Immature natural killer cell (primary cell): ENCODE results near the gene GBA3. TPM values are rescaled to one million over a fixed set of nuclear protein-coding genes. Genes with fewer than 3 reads are reported as not detected.

Experiments
- DNase-seq, 3 donors: peaks; one replicate each; pipeline ENCODE4 v3.0.0; 2022; ENCODE audit warnings: mixed read lengths in 1 of 3
- H3K27ac Mint-ChIP-seq, 6 donors: one replicate each; pipeline ENCODE4 v1.8.0; 2020; ENCODE audit warnings: mixed read lengths in 6 of 6, mild to moderate bottlenecking in 5 of 6, inconsistent platforms in 4 of 6, moderate library complexity in 3 of 6
- H3K27me3 Mint-ChIP-seq, 3 donors: one replicate each; pipeline ENCODE4 v1.8.0; 2020 to 2021; ENCODE audit warnings: low read depth in 3 of 3, mild to moderate bottlenecking in 3 of 3, mixed read lengths in 3 of 3, moderate library complexity in 3 of 3, inconsistent platforms in 1 of 3
- H3K36me3 Mint-ChIP-seq, 3 donors: one replicate each; pipeline ENCODE4 v1.8.0; 2020; ENCODE audit warnings: mixed read lengths in 3 of 3, inconsistent platforms in 2 of 3, mild to moderate bottlenecking in 2 of 3
- H3K4me1 Mint-ChIP-seq, 2 donors: one replicate each; pipeline ENCODE4 v1.8.0; 2020; ENCODE audit warnings: inconsistent platforms in 2 of 2, mild to moderate bottlenecking in 2 of 2, mixed read lengths in 2 of 2, moderate library complexity in 1 of 2
- H3K4me3 Mint-ChIP-seq, 5 donors: one replicate each; pipeline ENCODE4 v1.8.0; 2020; ENCODE audit warnings: mild to moderate bottlenecking in 5 of 5, mixed read lengths in 5 of 5, inconsistent platforms in 3 of 5, moderate library complexity in 3 of 5
- H3K9me3 Mint-ChIP-seq, 6 donors: one replicate each; pipeline ENCODE4 v1.8.0; 2020; ENCODE audit warnings: mild to moderate bottlenecking in 6 of 6, mixed read lengths in 6 of 6, inconsistent platforms in 4 of 6, moderate library complexity in 3 of 6
- polyA plus RNA-seq, 3 donors: library from polyadenylated mRNA; unstranded; fragments of 300-500 nt; fragmentation: Illumina TruSeq; gene quantifications; one replicate each; pipeline ENCODE4 v1.2.3, GENCODE V29; 2021

Gene GBA3
- polyA plus RNA-seq, 3 donors from 2014 or later, result not detected

DNA sequence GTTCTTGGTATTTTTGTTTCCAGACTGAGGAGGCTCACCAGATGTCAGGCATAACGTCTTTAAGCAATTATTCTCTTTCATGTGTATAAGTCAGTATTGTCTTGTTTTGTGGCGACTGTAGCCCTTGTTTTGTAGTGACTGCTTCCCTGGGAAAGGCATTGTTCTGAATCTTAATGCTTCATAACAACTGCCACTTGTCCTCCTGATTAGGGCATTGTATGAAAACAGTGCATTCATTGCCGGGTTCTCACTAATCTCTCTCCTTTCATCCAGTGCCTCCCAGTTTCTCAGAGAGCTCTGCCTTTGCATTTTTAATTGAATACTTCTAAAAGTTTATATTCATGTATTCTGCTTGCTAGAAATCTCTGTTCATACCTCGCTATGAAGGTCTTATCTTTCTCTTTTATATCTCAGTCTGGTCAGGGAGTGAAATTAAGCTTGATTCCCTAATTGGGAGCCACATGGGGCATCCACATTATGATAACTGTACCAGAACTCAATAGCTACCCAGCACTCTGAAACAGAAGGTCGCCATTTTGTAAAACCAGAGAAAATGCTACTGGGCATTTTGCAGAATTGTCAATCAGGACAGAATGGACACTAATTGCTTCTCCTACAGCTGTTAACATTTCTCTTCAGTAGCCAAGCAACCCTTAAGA, 149.8 kb downstream of the GBA3 start:
- no peak for DNase-seq
- H3K4me1 Mint-ChIP-seq, result no peaks in the 10 kb centered on the region
- H3K27me3 Mint-ChIP-seq, result no peaks in the 10 kb centered on the region
- H3K9me3 Mint-ChIP-seq, result peaks cover 0 to 13% (median 4%) of the 10 kb centered on the region in 6 donors
- H3K4me3 Mint-ChIP-seq, result no peak overlapping the region
- peaks cover 0 to 3% (median 0%) of the 10 kb centered on the region in 3 donors for H3K36me3 Mint-ChIP-seq
- no peak overlapping the region for H3K27ac Mint-ChIP-seq

DNA sequence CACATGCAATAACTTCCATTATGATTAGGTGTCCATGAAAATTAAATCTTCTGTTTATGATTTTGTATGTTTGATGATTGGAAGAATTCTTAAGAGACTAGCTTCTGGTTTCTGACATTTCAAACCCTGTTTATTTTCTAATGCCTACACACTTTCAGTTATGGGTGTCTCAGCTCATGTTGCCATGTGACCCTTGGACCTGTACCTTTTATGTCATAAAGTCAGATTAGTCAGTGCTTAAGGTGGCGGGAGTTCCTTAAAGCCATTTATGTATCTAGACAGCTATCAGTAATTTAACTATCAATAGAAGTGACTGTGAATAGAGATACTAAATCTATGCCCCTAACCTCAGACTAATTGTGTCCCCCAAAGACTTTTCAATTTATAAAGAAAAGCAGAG, 155.6 kb downstream of the GBA3 start:
- H3K36me3 Mint-ChIP-seq, result no peaks in the 10 kb centered on the region

DNA sequence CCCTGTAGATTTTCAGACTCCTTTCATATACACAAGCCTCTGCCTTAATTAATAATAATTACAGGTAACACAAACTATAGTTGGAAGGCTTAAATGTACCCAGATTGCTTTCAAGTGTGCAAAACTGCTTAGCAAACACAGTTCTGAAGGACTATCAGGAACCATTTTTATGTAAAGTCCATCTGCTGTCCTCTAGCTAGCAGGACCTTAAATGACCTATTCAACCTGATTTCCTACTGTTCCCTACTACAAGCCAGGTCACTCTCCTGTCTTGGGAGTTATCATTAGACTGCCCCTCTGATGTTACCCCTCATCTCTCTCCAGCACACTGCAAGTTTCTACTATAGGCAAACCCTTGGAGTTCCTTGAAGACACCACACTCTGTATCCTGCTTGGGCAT, 157.3 kb downstream of the GBA3 start:
- no peaks in the 10 kb centered on the region for H3K36me3 Mint-ChIP-seq
- no peaks in the 10 kb centered on the region for H3K27me3 Mint-ChIP-seq
- H3K27ac Mint-ChIP-seq, result no peak overlapping the region
- no peak for DNase-seq
- H3K4me1 Mint-ChIP-seq, result no peaks in the 10 kb centered on the region
- no peak overlapping the region for H3K4me3 Mint-ChIP-seq
- H3K9me3 Mint-ChIP-seq, result peaks cover 0 to 24% (median 5%) of the 10 kb centered on the region in 6 donors

More for the DNA sequence above, 155.6 kb downstream of the GBA3 start:
- H3K9me3 Mint-ChIP-seq, result peaks cover 0 to 16% (median 5%) of the 10 kb centered on the region in 6 donors
- H3K4me1 Mint-ChIP-seq, result no peaks in the 10 kb centered on the region
- no peaks in the 10 kb centered on the region for H3K27me3 Mint-ChIP-seq
- no peak overlapping the region for H3K27ac Mint-ChIP-seq
- H3K4me3 Mint-ChIP-seq, result no peak overlapping the region
- no peak for DNase-seq

DNA sequence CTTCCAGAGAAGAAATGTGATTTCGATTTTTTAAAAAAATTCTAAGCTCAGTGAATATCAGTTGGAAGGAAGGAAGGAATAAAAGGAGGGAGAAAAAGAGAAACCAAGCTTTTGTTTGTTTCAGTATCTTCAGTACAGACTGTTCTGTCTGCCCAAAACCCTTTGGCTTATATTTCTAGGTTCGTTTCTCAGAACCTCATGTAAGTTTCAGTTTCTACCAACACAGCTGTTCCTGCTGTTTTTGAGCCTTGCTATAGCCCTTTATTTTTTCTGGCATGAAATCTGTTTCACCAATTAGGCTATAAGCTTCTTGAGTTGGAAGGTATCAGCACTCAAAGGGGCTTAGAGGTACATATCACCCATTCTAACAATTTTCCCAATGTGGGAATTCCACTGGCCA, 157.9 kb downstream of the GBA3 start:
- H3K4me3 Mint-ChIP-seq, result no peak overlapping the region
- no peaks in the 10 kb centered on the region for H3K27me3 Mint-ChIP-seq
- peaks cover 0 to 25% (median 5%) of the 10 kb centered on the region in 6 donors for H3K9me3 Mint-ChIP-seq
- H3K36me3 Mint-ChIP-seq, result no peaks in the 10 kb centered on the region
- H3K4me1 Mint-ChIP-seq, result no peaks in the 10 kb centered on the region
- DNase-seq, result no peak
- H3K27ac Mint-ChIP-seq, result no peak overlapping the region

DNA sequence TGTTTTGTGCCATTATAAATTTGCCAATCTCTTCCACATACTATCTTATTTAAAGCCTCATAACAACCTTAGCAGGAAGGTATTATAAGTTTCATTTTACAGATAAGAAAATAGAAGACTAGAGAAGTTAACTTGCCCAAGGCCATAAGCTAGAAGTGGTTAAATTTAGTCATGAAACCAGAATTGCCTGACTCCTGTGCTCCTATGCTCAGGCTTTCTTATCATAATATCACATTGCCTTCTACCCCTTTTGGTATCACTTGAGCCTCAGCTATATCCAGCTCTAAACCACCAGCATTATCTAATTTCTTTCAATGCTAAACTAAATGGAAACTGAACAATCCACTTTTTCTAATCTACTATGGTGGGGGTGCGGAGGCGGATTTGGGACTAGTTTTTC, 164.7 kb downstream of the GBA3 start:
- Mint-ChIP-seq H3K4me1 (no peaks in the 10 kb centered on the region), H3K36me3 (no peaks in the 10 kb centered on the region), H3K27me3 (no peaks in the 10 kb centered on the region), H3K4me3 (no peak overlapping the region), H3K27ac (no peak overlapping the region), H3K9me3 (peaks cover 0 to 18% (median 2%) of the 10 kb centered on the region in 6 donors)
- no peak for DNase-seq

DNA sequence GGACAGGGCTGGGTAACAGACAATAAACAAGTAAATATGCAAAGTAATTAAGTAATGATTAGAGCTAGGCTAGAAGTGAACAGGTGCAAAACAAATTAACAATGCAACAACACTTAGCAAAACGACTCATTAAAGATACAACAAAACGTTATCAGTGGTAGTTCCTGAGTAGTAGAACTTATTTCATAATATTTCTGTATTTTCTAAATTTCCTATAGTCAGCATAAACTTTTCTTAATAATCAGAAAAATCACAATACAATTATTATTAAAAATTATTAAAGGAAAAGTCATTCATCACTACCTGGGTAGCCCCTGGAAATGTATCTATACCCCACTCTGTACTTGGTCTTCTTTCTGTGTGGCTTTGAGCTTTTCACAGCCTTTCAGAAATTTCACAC, 166.6 kb downstream of the GBA3 start:
- Mint-ChIP-seq H3K9me3 (peaks cover 0 to 13% (median 4%) of the 10 kb centered on the region in 6 donors), H3K4me1 (no peaks in the 10 kb centered on the region), H3K27me3 (peaks cover 0 to 1% (median 0%) of the 10 kb centered on the region in 3 donors), H3K27ac (no peak overlapping the region), H3K4me3 (no peak overlapping the region), H3K36me3 (no peaks in the 10 kb centered on the region)
- no peak for DNase-seq

Other genes starting within 250 kb of the GBA3 start
- gene ADGRA3, start 176.9 kb upstream of the GBA3 start, polyA plus RNA-seq, result 1 to 10 TPM in 2 of 3 donors, under 1 TPM in 1; 0.99 to 2.7 (median 2.1) TPM